Mesendoderm (in vitro differentiated cells): ENCODE measurements around the gene DTNB.

Source experiments
- DNase-seq: peaks from one replicate; pipeline ENCODE4 v3.0.0; 2013
- H2AK5ac ChIP-seq: 2 replicates; pipeline ENCODE4 v1.6.1; 2013; ENCODE audit warnings: low read length, inconsistent platforms
- H2BK120ac ChIP-seq: 2 replicates; pipeline ENCODE4 v1.6.1; 2013; ENCODE audit warnings: low read depth, mild to moderate bottlenecking, low read length, moderate library complexity, mixed read lengths
- H2BK15ac ChIP-seq: replicated peaks from 2 replicates; pipeline ENCODE4 v1.6.1; 2013; ENCODE audit warnings: low read depth, mild to moderate bottlenecking, moderate library complexity
- H2BK5ac ChIP-seq: 2 replicates; pipeline ENCODE4 v1.6.1; 2013; ENCODE audit warnings: low read length, inconsistent platforms
- H3K18ac ChIP-seq: 2 replicates; pipeline ENCODE4 v1.6.1; 2013; ENCODE audit warnings: mild to moderate bottlenecking, low read length, mixed read lengths
- H3K23ac ChIP-seq: one replicate; pipeline ENCODE4 v1.6.1; 2013; ENCODE audit warnings: low read length
- H3K27ac ChIP-seq: 2 replicates; pipeline ENCODE4 v1.5.1; 2013; ENCODE audit warnings: low read depth, mild to moderate bottlenecking, inconsistent platforms, low read length, moderate library complexity
- H3K27me3 ChIP-seq: 2 replicates; pipeline ENCODE4 v1.6.1; 2013; ENCODE audit warnings: low read length, control low read depth, mild to moderate bottlenecking, inconsistent platforms; ENCODE audit not compliant: insufficient read depth, poor library complexity
- H3K36me3 ChIP-seq: 2 replicates; pipeline ENCODE4 v1.6.1; 2013; ENCODE audit warnings: low read length, inconsistent platforms; ENCODE audit not compliant: control insufficient read depth, insufficient read depth
- H3K4ac ChIP-seq: one replicate; pipeline ENCODE4 v1.6.1; 2013; ENCODE audit warnings: low read depth, mild to moderate bottlenecking, low read length, moderate library complexity
- H3K4me1 ChIP-seq: 2 replicates; pipeline ENCODE4 v1.6.1; 2013; ENCODE audit warnings: low read depth, low read length, inconsistent platforms; ENCODE audit not compliant: control insufficient read depth
- H3K4me2 ChIP-seq: 2 replicates; pipeline ENCODE4 v1.6.1; 2013; ENCODE audit warnings: low read length
- H3K4me3 ChIP-seq: 2 replicates; pipeline ENCODE4 v1.5.1; 2013; ENCODE audit warnings: mild to moderate bottlenecking, low read length
- H3K56ac ChIP-seq: one replicate; pipeline ENCODE4 v1.6.1; 2013; ENCODE audit warnings: low read length
- H3K79me1 ChIP-seq: 2 replicates; pipeline ENCODE4 v1.6.1; 2013; ENCODE audit warnings: low read length, inconsistent platforms
- H3K79me2 ChIP-seq: 2 replicates; pipeline ENCODE4 v1.6.1; 2013; ENCODE audit warnings: mild to moderate bottlenecking, low read length; ENCODE audit not compliant: control insufficient read depth, insufficient read depth
- H3K9ac ChIP-seq: 2 replicates; pipeline ENCODE4 v1.6.1; 2013; ENCODE audit warnings: low read length, inconsistent platforms
- H4K5ac ChIP-seq: one replicate; pipeline ENCODE4 v1.6.1; 2013; ENCODE audit warnings: low read length
- H4K8ac ChIP-seq: one replicate; pipeline ENCODE4 v1.6.1; 2013; ENCODE audit warnings: low read depth, mild to moderate bottlenecking, control low read depth, low read length, moderate library complexity
- WGBS: extraction: QIAGEN DNeasy Blood & Tissue Kit; methylation state at CpG from one replicate; pipeline ENCODE4 v1.1.7; 2013; ENCODE audit warnings: low lambda C conversion rate, missing lambda C conversion rate; ENCODE audit not compliant: insufficient coverage; ENCODE audit errors: extremely low coverage; 5-methylcytosine and 5-hydroxymethylcytosine counted together

Gene DTNB

DNA sequence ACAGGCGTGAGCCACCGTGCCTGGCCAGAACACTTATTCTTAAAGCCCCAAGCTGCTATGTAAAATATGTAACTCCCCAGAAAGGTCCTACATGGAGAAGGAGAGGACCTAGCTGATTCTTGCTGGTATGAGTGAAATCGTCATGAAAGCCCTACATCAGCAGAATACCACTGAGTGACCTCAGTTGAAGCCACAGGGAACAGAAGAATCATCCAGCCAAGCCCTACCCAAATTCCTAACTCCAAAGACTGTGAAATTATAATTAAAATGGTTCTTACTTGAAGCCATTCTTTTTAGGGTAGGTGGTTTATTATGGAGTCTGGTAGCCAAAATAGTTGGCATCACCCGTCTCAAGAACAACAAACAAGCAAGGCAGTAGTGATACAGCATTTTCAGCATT lies 4.5 kb upstream of the DTNB start:
- no peak for DNase-seq
- WGBS, result no CpG with 5 or more reads among the region's 4 CpGs
- no peaks in the 10 kb centered on the region for H3K79me1 ChIP-seq
- H3K18ac ChIP-seq, result no peak overlapping the region
- H3K27me3 ChIP-seq, result no peaks in the 10 kb centered on the region
- H3K27ac ChIP-seq, result no peak overlapping the region
- H3K4me3 ChIP-seq, result no peak overlapping the region
- no peak overlapping the region for H3K9ac ChIP-seq
- H2BK5ac ChIP-seq, result no peak overlapping the region
- no peak overlapping the region for H2BK15ac ChIP-seq
- H2BK120ac ChIP-seq, result no peak overlapping the region
- no peak overlapping the region for H3K23ac ChIP-seq
- no peak overlapping the region for H3K56ac ChIP-seq
- no peak overlapping the region for H4K5ac ChIP-seq
- H2AK5ac ChIP-seq, result no peak overlapping the region
- H3K4me1 ChIP-seq, result no peaks in the 10 kb centered on the region
- H3K79me2 ChIP-seq, result no peaks in the 10 kb centered on the region
- H3K4me2 ChIP-seq, result no peak overlapping the region
- H3K4ac ChIP-seq, result no peak overlapping the region
- H4K8ac ChIP-seq, result no peak overlapping the region
- no peaks in the 10 kb centered on the region for H3K36me3 ChIP-seq

DNA sequence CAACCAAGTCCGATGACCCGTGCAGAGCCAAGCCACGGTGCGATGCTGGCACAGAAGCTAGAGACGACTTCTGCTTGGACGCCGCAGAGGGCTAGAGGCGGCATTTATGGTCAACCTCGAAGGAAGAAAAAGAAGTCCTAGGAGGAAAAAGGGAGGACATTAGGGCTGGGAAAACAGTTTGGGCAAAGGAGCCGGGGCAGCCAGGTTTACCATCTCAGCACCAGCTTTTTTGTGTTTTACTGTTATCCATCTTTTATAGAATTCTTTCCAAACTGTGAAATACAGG lies 643 bp upstream of the DTNB start:
- Histone ChIP-seq H4K5ac (no peak overlapping the region), H3K27ac (no peak overlapping the region), H3K79me2 (peaks cover 2% of the 10 kb centered on the region), H3K9ac (peak overlapping the region; percentile 60), H2BK15ac (no peak overlapping the region), H3K18ac (no peak overlapping the region), H3K4me1 (peaks cover 3% of the 10 kb centered on the region), H3K36me3 (no peaks in the 10 kb centered on the region), H3K4ac (no peak overlapping the region), H3K4me2 (peak overlapping the region; percentile 72), H2BK120ac (no peak overlapping the region), H3K27me3 (no peaks in the 10 kb centered on the region), H3K79me1 (peaks cover 3% of the 10 kb centered on the region), H3K56ac (peak overlapping the region; percentile 94), H4K8ac (no peak overlapping the region), H3K4me3 (peak overlapping the region; percentile 24), H2AK5ac (no peak overlapping the region), H2BK5ac (no peak overlapping the region), H3K23ac (peak overlapping the region; percentile 59)
- WGBS, result no CpG with 5 or more reads among the region's 10 CpGs
- no peak for DNase-seq

DNA sequence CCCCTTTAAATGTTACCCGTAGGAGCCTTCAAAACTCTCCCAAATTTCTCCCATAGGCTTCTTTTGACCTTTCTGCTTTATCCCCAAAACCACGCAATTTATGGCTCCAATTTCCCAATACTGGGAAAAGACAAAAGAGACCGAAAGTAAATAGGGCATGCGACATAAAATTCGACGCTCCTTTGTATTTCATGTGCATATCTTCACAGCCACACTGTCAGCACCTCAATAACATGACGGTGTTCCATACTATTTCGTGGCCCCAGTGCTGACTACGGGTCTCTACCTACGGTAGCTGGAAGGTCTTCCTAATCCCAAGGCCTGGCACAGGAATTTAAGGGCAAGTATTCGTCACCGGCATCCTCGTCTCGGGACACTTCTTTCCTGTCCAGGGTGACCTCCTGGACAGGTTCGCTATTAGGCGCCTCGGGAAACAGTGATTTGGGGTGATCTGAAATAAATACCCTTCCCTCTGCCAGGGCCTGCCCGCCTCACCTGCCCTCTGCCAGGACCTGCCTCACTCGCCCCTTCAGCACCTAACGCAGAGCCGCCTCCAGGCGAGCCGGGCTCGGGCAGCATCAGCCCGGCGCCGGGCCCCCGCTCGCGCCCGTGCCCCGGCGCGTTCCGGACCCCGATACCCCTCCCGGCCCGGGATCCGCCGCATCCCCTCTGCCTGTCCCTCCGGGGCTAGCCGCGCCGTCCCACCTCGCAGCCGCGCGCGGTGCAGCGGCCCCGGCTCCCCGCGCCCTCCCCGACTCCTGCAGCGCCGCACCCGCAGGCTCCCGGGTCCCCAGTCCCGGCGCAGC lies 680 bp downstream of the DTNB start:
- Histone ChIP-seq H3K4me1 (peaks cover 3% of the 10 kb centered on the region), H4K5ac (no peak overlapping the region), H3K9ac (peak overlapping the region; percentile 92), H3K23ac (peak overlapping the region; percentile 91), H3K27ac (peak overlapping the region; percentile 49), H3K18ac (peak overlapping the region; percentile 96), H3K79me2 (peaks cover 2% of the 10 kb centered on the region), H2BK15ac (no peak overlapping the region), H3K4me3 (peak overlapping the region; percentile 63), H3K27me3 (no peaks in the 10 kb centered on the region), H3K36me3 (no peaks in the 10 kb centered on the region), H2BK5ac (no peak overlapping the region), H4K8ac (no peak overlapping the region), H3K79me1 (peaks cover 3% of the 10 kb centered on the region), H2AK5ac (no peak overlapping the region), H3K56ac (peak overlapping the region; percentile 90), H3K4ac (peak overlapping the region; percentile 77), H2BK120ac (no peak overlapping the region), H3K4me2 (peak overlapping the region; percentile 96)
- peak; percentile 75 for DNase-seq
- no CpG with 5 or more reads among the region's 60 CpGs for WGBS

DNA sequence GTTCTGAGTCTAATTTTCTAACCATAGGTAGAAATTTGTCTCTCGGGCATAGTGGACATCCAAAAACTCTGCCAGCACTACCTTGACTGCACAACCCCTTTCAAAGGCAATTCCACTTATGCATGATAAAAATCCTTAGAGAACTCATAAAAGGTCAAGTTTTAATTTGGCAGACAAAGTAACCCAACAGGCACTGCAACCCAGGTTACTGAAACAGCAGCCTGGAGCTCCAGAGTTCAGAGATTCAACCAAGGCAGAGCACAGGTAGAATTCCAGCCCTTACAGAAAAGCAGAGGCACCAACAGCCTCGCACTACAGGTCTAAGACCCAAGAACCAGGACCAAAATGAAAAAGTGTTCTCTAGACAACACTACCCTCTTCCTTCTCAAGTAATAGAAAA lies 1.8 kb downstream of the DTNB start:
- Histone ChIP-seq H3K9ac (no peak overlapping the region), H3K56ac (no peak overlapping the region), H3K27ac (no peak overlapping the region), H4K5ac (no peak overlapping the region), H3K4me3 (no peak overlapping the region), H3K23ac (no peak overlapping the region), H2BK120ac (no peak overlapping the region), H3K4me2 (no peak overlapping the region), H4K8ac (no peak overlapping the region), H3K79me1 (peaks cover 3% of the 10 kb centered on the region), H3K79me2 (peaks cover 2% of the 10 kb centered on the region), H3K18ac (no peak overlapping the region), H2AK5ac (no peak overlapping the region), H2BK15ac (no peak overlapping the region), H2BK5ac (no peak overlapping the region), H3K27me3 (no peaks in the 10 kb centered on the region), H3K36me3 (no peaks in the 10 kb centered on the region), H3K4ac (no peak overlapping the region), H3K4me1 (peaks cover 3% of the 10 kb centered on the region)
- DNase-seq, result no peak
- WGBS, result no CpG with 5 or more reads among the region's 2 CpGs

DNA sequence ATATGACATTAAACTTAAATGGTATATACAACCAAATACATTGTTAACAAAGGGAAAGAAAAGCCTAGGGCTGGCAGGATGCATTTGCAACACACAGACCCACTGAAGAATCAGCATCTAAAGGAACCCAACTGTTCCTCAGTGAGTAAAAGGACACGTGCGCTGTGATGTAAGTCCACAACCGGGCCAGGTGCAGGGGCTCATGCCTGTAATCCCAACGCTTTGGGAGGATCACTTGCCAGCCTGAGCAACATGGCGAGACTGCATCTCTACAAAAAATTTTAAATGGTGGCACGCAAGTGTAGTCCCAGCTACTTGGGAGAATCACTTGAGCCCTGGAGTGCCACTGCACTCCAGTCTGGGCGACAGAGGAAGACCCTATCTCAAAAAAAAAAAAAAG lies 3.9 kb downstream of the DTNB start:
- H3K23ac ChIP-seq, result no peak overlapping the region
- WGBS, result no CpG with 5 or more reads among the region's 7 CpGs
- H2BK5ac ChIP-seq, result no peak overlapping the region
- H3K9ac ChIP-seq, result no peak overlapping the region
- peaks cover 2% of the 10 kb centered on the region for H3K79me2 ChIP-seq
- H2BK120ac ChIP-seq, result no peak overlapping the region
- H3K18ac ChIP-seq, result no peak overlapping the region
- H3K27ac ChIP-seq, result no peak overlapping the region
- peaks cover 4% of the 10 kb centered on the region for H3K79me1 ChIP-seq
- no peak overlapping the region for H4K8ac ChIP-seq
- DNase-seq, result no peak
- no peak overlapping the region for H4K5ac ChIP-seq
- no peaks in the 10 kb centered on the region for H3K27me3 ChIP-seq
- H3K4me3 ChIP-seq, result no peak overlapping the region
- H3K4ac ChIP-seq, result no peak overlapping the region
- H2BK15ac ChIP-seq, result no peak overlapping the region
- H3K56ac ChIP-seq, result no peak overlapping the region
- H3K4me1 ChIP-seq, result peaks cover 3% of the 10 kb centered on the region
- no peaks in the 10 kb centered on the region for H3K36me3 ChIP-seq
- H3K4me2 ChIP-seq, result no peak overlapping the region
- H2AK5ac ChIP-seq, result no peak overlapping the region

DNA sequence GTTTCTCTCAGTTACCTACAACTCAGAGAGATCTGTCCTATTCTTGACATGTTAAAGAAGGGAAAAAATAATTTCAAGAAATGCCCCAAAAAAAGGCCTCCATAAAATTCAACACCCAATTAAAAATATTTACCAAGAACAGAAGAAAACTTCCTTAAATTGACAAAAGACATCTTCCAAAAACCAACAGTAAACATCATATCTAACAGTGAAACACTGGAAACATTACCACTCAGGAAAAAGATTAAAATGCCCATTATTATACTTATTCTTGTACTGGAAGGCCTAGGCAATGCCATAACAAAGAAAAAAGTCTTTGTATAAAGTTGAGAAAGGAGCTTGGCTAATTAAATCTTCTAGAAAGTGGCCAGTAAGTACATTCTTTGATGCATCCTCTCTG lies 7.2 kb downstream of the DTNB start:
- H3K56ac ChIP-seq, result no peak overlapping the region
- no peak overlapping the region for H3K4ac ChIP-seq
- no peak overlapping the region for H3K27ac ChIP-seq
- H2BK5ac ChIP-seq, result no peak overlapping the region
- no peak overlapping the region for H2BK15ac ChIP-seq
- H3K9ac ChIP-seq, result no peak overlapping the region
- H4K5ac ChIP-seq, result no peak overlapping the region
- no peaks in the 10 kb centered on the region for H3K79me2 ChIP-seq
- no peak overlapping the region for H2AK5ac ChIP-seq
- no peak overlapping the region for H2BK120ac ChIP-seq
- no peak overlapping the region for H3K23ac ChIP-seq
- H3K4me2 ChIP-seq, result no peak overlapping the region
- no peaks in the 10 kb centered on the region for H3K36me3 ChIP-seq
- no peak for DNase-seq
- no peak overlapping the region for H3K18ac ChIP-seq
- no peak overlapping the region for H4K8ac ChIP-seq
- no peak overlapping the region for H3K4me3 ChIP-seq
- no peaks in the 10 kb centered on the region for H3K27me3 ChIP-seq
- no peaks in the 10 kb centered on the region for H3K4me1 ChIP-seq
- peaks cover 4% of the 10 kb centered on the region for H3K79me1 ChIP-seq
